ENCODE data around the gene MGAM2. TPM values are rescaled to one million over a fixed set of nuclear protein-coding genes. Genes with fewer than 3 reads are reported as not detected.

MGAM2 gene
- total and polyA plus RNA-seq, 2 experiments from 2014 or later = 0.03 TPM; not detected in 1

DNA sequence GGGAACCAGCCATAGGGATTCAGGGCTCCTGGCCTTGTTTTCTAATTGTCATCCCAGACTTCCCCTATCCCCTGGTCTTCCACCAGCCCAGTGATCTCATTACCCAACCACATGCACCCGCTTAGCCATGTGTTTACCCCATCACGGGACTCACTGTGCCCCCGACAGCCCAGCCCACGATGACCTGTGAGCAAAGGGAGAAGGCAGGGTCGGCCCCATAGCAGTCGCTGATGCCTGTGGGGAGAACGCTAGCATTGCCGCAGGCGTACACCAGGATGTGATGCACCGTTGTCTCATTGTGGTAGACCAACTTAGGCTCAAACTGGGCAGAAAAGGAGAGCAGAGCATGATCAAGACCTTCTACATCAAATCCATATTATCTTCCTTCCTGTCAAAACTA lies 132.3 kb downstream of the MGAM2 start:
- no peaks in the 10 kb centered on the region for H3K9me3 ChIP-seq (ENCODE audit: low read depth)
- H3K4me3 ChIP-seq = no peak overlapping the region
- H3K27me3 ChIP-seq = no peaks in the 10 kb centered on the region
- no peaks in the 10 kb centered on the region for H3K4me1 ChIP-seq (ENCODE audit: low read depth)
- H3K27ac ChIP-seq = no peak overlapping the region
- no peaks in the 10 kb centered on the region for H3K36me3 ChIP-seq
- no peak for DNase-seq (ENCODE audit: low read depth in 1 of 2, low spot score in 1 of 2)
- TF ChIP-seq, protein P1, sequence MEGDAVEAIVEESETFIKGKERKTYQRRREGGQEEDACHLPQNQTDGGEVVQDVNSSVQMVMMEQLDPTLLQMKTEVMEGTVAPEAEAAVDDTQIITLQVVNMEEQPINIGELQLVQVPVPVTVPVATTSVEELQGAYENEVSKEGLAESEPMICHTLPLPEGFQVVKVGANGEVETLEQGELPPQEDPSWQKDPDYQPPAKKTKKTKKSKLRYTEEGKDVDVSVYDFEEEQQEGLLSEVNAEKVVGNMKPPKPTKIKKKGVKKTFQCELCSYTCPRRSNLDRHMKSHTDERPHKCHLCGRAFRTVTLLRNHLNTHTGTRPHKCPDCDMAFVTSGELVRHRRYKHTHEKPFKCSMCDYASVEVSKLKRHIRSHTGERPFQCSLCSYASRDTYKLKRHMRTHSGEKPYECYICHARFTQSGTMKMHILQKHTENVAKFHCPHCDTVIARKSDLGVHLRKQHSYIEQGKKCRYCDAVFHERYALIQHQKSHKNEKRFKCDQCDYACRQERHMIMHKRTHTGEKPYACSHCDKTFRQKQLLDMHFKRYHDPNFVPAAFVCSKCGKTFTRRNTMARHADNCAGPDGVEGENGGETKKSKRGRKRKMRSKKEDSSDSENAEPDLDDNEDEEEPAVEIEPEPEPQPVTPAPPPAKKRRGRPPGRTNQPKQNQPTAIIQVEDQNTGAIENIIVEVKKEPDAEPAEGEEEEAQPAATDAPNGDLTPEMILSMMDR (IDR thresholded peaks at IDR 0.05; ENCODE audit: low read depth, low read length) = no peak

DNA sequence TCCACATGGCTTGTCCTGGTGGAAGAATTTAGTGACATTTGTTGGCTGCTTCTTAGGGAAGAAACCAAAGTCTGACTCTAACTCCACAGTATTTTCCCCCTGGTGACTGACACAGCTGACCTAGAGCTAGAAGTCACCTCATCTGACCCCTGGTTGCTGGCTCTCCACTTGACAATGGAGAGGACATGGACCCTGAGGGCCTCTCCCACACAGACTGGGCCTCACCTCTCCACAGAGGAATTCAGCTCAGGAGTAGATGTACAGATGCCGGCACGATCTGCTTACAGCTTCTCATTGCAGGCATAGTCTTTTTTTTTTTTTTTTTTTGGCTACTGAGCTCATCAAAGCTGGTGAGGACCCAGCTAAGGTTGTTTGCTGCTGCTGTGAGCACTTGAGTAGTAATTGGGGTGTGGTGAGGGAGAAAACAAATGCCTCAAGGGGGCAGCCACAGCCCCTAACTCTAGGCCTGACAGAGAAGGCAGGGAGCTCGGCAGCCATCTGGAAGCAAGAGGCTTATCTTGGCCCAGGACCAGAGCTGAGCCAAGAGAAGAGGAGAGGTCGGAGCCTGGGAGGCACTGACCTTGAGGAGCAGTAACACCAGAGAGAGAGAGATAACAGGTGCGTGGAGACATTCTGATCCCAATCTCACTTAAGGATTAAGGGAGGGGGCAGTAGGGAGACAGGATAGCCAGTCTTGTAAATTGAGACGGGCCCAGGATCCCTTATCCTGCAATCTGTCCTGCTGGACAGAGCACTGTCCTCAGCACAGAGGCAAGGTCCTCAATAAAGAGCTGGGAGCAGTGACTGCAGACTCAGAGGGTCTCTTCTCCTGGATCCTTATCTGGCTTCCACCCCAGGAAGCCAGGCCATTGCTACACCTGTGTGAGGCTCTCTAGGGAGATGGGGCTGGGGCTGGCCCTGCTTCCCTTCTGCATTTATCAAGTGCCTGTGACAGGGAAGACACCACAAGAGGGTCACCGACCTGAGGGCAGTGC lies 136.9 kb downstream of the MGAM2 start:
- Histone ChIP-seq H3K4me3 (no peak overlapping the region), H3K27me3 (no peaks in the 10 kb centered on the region), H3K27ac (no peak overlapping the region), H3K36me3 (no peaks in the 10 kb centered on the region), H3K9me3 (ENCODE audit: low read depth) (no peaks in the 10 kb centered on the region), H3K4me1 (ENCODE audit: low read depth) (no peaks in the 10 kb centered on the region)
- DNase-seq (ENCODE audit: low read depth in 1 of 2, low spot score in 1 of 2) = peak in 1 of 2 donors; percentile 17
- TF ChIP-seq, protein P1 (IDR thresholded peaks at IDR 0.05; ENCODE audit: low read depth, low read length) = no peak

DNA sequence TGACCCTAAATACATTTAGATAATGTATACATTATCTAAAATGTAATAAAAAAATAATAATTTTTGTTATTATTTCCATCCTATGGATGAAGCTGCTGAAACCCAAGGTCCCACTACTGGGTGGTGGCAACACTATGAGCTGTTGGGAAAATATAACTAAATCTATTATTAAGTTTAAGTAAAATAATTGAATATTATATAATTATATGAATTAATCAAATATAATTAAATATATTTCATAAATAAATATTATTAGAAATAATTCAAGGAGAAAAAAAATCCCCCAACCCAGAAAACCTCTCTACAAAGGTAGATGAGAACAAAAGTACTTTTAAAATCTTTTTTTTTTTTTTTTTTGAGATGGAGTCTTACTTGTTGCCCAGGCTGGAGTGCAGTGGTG lies 138.4 kb downstream of the MGAM2 start:
- no peak overlapping the region for H3K27ac ChIP-seq
- no peaks in the 10 kb centered on the region for H3K36me3 ChIP-seq
- DNase-seq (ENCODE audit: low read depth in 1 of 2, low spot score in 1 of 2) = no peak
- no peak overlapping the region for H3K4me3 ChIP-seq
- no peaks in the 10 kb centered on the region for H3K4me1 ChIP-seq (ENCODE audit: low read depth)
- H3K9me3 ChIP-seq (ENCODE audit: low read depth) = no peaks in the 10 kb centered on the region
- TF ChIP-seq, protein P1 (IDR thresholded peaks at IDR 0.05; ENCODE audit: low read depth, low read length) = no peak
- H3K27me3 ChIP-seq = no peaks in the 10 kb centered on the region

DNA sequence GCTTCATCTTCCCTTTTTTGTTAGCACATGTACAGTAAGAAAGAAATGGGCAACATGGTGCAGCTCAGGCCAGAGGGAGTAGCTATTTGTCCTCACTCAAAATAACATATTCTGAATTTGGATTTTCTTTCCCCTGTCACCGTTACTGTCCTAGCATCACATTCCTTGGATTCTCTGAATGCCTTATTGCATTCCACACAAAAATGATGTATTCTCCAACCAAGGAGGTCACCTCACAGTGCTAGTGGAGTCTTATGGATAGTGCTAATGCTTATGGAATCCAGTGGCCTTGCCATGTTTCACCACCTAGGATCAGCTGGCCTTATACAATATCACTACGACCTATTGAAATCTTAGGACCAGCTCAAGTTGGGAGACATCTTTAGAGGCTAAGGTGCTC lies 139.2 kb downstream of the MGAM2 start:
- no peaks in the 10 kb centered on the region for H3K36me3 ChIP-seq
- TF ChIP-seq, protein P1 (IDR thresholded peaks at IDR 0.05; ENCODE audit: low read depth, low read length) = no peak
- DNase-seq (ENCODE audit: low read depth in 1 of 2, low spot score in 1 of 2) = no peak
- H3K4me1 ChIP-seq (ENCODE audit: low read depth) = no peaks in the 10 kb centered on the region
- H3K27me3 ChIP-seq = no peaks in the 10 kb centered on the region
- no peaks in the 10 kb centered on the region for H3K9me3 ChIP-seq (ENCODE audit: low read depth)
- H3K4me3 ChIP-seq = no peak overlapping the region
- H3K27ac ChIP-seq = no peak overlapping the region

DNA sequence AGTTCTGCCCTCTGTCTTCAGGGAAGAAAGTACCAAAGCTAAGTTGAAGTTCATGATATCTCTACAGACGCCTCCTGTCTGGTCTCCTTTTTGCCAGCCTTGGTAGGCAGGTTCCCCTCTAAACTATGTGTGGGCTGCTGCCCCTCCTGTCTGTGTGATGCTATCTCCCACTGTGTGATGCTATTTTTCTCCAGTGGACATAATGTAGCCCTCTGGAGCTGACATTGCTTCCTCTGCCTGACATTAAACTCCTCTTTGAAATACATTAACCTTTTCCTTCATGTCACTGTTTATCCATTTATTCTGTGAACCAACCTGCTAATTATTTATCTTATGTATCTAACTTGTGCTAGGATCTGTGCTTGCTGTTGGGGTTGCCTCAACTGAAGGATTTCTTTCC lies 146.4 kb downstream of the MGAM2 start, which contains the start of gene PRSS58:
TSS of gene PRSS58 (minus strand) at position 101 of the 400 bp plus-strand sequence. CDS start 351 bp downstream, outside the sequence.
- Histone ChIP-seq H3K9me3 (ENCODE audit: low read depth) (no peaks in the 10 kb centered on the region), H3K27ac (no peak within 1 kb of the TSS), H3K4me3 (no peak within 1 kb of the TSS), H3K4me1 (ENCODE audit: low read depth) (no peaks in the 10 kb centered on the region), H3K27me3 (no peaks in the 10 kb centered on the region), H3K36me3 (no peaks in the 10 kb centered on the region)
- no peak for DNase-seq (ENCODE audit: low read depth in 1 of 2, low spot score in 1 of 2)
- TF ChIP-seq, protein P1 (IDR thresholded peaks at IDR 0.05; ENCODE audit: low read depth, low read length) = no peak
